GM10266 (cell line): ENCODE data around the gene PRR18.

Experiments used
- DNase-seq: peaks from one replicate; pipeline ENCODE4 v3.0.0; 2012; ENCODE audit errors: extremely low spot score
- TF ChIP-seq, protein P1 (sequence below): IDR thresholded peaks from 2 replicates; pipeline ENCODE4 v1.5.1; 2012; ENCODE audit warnings: mild to moderate bottlenecking, low read depth; ENCODE audit not compliant: control insufficient read depth, insufficient read depth; ENCODE audit errors: missing control alignments

PRR18 gene

DNA sequence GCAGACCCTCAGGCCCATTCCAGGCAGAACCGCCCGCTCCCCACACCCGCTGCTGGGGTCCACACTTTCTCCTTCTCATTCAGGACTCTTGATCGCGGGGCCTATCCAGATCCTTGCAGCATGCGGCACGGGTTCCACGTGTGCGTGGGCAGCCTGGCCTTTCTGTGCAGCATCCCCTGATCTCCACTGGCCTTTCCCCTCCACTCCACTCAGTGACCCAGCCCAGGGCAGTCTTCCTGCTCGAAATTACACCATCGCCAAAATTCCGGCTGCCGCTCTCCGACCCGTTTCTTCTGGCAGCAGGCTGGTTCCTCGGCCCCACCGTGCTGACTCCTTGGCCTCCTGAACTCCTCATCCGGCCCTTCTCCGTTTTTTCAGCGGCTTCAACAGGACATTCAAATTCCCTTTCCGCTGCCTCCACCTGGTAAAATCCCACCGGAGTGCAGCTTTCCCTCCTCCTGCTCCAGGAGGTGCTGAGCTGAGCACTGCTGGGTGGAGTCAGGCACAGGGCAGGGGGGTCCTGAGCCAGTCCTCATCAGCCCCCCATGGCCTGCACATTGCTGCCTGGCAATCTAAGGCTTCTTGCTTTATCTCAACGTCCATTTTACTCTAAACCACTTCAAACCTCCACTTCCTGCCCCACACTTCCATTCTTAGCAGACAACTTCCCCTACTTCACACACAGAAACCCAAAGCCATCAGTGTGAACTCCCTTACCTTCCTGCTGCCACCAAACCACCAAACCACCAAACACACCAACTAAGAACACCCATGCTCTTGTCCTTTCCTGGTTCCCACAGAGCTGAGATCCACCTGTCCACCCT is 25.2 kb upstream of the PRR18 start:
- DNase-seq, result peak; percentile 71
- TF ChIP-seq, protein P1, sequence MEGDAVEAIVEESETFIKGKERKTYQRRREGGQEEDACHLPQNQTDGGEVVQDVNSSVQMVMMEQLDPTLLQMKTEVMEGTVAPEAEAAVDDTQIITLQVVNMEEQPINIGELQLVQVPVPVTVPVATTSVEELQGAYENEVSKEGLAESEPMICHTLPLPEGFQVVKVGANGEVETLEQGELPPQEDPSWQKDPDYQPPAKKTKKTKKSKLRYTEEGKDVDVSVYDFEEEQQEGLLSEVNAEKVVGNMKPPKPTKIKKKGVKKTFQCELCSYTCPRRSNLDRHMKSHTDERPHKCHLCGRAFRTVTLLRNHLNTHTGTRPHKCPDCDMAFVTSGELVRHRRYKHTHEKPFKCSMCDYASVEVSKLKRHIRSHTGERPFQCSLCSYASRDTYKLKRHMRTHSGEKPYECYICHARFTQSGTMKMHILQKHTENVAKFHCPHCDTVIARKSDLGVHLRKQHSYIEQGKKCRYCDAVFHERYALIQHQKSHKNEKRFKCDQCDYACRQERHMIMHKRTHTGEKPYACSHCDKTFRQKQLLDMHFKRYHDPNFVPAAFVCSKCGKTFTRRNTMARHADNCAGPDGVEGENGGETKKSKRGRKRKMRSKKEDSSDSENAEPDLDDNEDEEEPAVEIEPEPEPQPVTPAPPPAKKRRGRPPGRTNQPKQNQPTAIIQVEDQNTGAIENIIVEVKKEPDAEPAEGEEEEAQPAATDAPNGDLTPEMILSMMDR, result no peak

GRCh38 chr6:166331503-166332415 is 23.6 kb upstream of the PRR18 start:
- no peak for DNase-seq
- TF ChIP-seq, protein P1, result no peak

DNA sequence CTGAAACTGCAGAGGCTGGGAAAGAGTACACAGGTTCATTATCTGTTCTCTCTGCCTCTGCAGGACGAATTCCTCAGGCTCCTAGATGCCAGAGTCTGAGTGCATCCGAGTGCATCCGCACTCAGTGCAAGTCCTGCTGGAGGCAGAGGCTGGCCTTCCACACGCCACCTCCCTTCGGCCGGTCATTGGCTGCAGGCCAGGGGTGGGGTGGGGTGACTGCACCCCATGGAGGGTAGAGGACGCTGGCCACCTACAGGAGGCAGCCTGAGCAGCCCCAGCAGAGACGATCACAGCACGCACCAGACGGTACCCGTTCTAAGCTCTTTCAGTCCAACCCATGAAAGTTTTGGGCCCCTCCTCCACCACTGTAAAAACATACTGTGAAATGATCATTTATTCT is 22.4 kb upstream of the PRR18 start:
- TF ChIP-seq, protein P1, result no peak
- no peak for DNase-seq

GRCh38 chr6:166325383-166326042 is 17.3 kb upstream of the PRR18 start:
- TF ChIP-seq, protein P1, result no peak
- DNase-seq, result no peak

- TF ChIP-seq, protein P1, result no peak
- DNase-seq, result no peak
Observed at GRCh38 chr6:166323395-166323794, 15.2 kb upstream of the PRR18 start.

DNA sequence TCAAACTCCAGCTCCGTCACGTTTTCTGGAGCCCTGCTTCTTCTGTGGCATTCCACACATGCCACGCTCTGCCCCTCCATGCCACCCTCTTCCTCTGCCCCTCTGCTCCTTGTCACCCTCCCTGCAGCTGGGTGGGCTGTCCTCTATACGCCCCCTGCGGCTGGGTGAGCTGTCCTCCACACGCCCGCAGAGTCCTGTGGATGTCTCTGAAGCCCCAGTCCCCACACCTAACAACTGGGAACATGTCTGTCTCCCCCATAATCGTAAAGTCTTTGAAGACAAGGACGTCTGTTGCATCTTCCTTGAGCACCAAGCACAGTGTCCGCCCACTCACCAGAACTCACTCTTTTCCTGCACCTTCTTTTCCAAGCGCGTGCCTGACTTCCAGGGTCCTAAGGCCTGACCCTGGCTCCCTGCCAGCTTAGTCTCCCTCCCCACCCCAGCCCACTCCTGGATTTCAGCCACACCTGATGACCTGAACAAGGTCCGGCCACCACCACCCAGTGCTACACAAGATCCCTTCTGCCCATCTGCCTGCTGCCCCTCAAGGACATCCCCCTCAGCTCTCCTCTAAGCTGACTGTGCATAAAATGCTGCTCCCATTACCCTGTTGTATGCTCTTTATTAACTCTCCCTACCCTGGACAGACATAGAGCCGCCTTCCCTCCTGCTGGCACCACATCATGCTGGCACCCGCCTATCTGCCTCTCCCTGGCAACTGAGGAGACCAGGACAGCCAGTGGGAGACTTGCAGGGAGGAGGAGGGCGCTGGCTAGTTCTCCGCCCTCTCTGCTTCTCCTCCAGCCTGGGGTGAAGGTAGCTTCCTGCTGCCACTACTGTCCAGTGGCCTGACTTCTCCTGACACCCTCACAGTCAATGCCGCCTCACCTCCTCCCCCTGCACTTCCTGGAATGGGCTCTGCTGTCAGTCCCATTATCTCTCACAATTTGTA is 10.7 kb upstream of the PRR18 start:
- no peak for DNase-seq
- TF ChIP-seq, protein P1, result no peak
